H1 (cell line): ENCODE data around the gene HIVEP2.

ENCODE experiments used
- CTCF ChIP-seq, 3 experiments: IDR thresholded peaks; 1 replicate in 2 of 3; 2 replicates in 1 of 3; pipeline versions ENCODE4 v1.5.1 to v1.6.1; 2011; ENCODE audit warnings: low read length in 3 of 3, mild to moderate bottlenecking in 3 of 3, inconsistent platforms in 2 of 3, low read depth in 1 of 3, moderate library complexity in 1 of 3; ENCODE audit not compliant: insufficient read depth in 1 of 3; ENCODE audit errors: control extremely low read depth in 1 of 3
- EZH2 ChIP-seq: fragments of 200-600 bp; sonication (generic); IDR thresholded peaks from 2 replicates; pipeline ENCODE4 v1.7.1; 2012; ENCODE audit warnings: low read depth, mild to moderate bottlenecking, moderate library complexity, low read length, inconsistent platforms; ENCODE audit not compliant: severe bottlenecking
- GABPA ChIP-seq: IDR thresholded peaks from 2 replicates; pipeline ENCODE4 v1.6.1; 2011; ENCODE audit warnings: mild to moderate bottlenecking, low read length, moderate library complexity, borderline replicate concordance; ENCODE audit not compliant: insufficient read depth
- HDAC6 ChIP-seq: IDR thresholded peaks from one replicate; pipeline ENCODE4 v1.7.1; 2012; ENCODE audit warnings: low read depth, mild to moderate bottlenecking, inconsistent platforms, low read length, moderate library complexity
- KDM1A ChIP-seq: fragments of 200-600, 300-600 bp; sonication (generic); IDR thresholded peaks from 2 replicates; pipeline ENCODE4 v1.7.1; 2016; ENCODE audit warnings: mild to moderate bottlenecking, low read length, borderline replicate concordance
- NRF1 ChIP-seq: IDR thresholded peaks from 2 replicates; pipeline ENCODE4 v1.6.1; 2011; ENCODE audit warnings: mild to moderate bottlenecking, low read depth, low read length, improper control_type of control experiment
- PHF8 ChIP-seq: fragments of 200-600 bp; sonication (generic); conservative IDR thresholded peaks from 2 replicates; pipeline ENCODE4 v1.7.1; 2012; ENCODE audit warnings: low read depth, mild to moderate bottlenecking, inconsistent platforms, low read length, moderate library complexity
- POLR2A ChIP-seq, 2 experiments: IDR thresholded peaks; 1 replicate in 1 of 2; 2 replicates in 1 of 2; pipeline ENCODE4 v1.6.1; 2011; ENCODE audit warnings: low read depth in 2 of 2, low read length in 2 of 2, mild to moderate bottlenecking in 2 of 2; ENCODE audit errors: control extremely low read depth in 1 of 2
- RFX5 ChIP-seq: IDR thresholded peaks from 2 replicates; pipeline ENCODE4 v1.6.1; 2011; ENCODE audit warnings: low read depth, low read length, improper control_type of control experiment, borderline replicate concordance
- SRF ChIP-seq: IDR thresholded peaks from 2 replicates; pipeline ENCODE4 v1.6.1; 2011; ENCODE audit warnings: mild to moderate bottlenecking, low read depth, low read length, moderate library complexity

- TF ChIP-seq POLR2A (IDR thresholded peaks at IDR 0.05; ENCODE audit: control extremely low read depth in 1 of 2, low read depth in 2 of 2, low read length in 2 of 2) (no peak), CTCF (IDR thresholded peaks at IDR 0.05; ENCODE audit: control extremely low read depth in 1 of 3, insufficient read depth in 1 of 3, low read depth in 1 of 3, low read length in 3 of 3) (no peak), SRF (no peak), EZH2 (no peak), RFX5 (no peak), NRF1 (no peak), HDAC6 (no peak), KDM1A (no peak), PHF8 (no peak), GABPA (no peak)
These were observed 157.6 kb downstream of the HIVEP2 start for GRCh38 chr6:142787422-142787821.
